ENCODE measurements around the gene DBT.
A peak's percentile ranks its signal among the peaks of the same experiment; 100 is the strongest.
"Not testable (repeated sequence)": the region's sequence is repeated elsewhere in the genome, so short reads cannot be mapped to it uniquely, and the experiment has no call there.

DBT gene

DNA sequence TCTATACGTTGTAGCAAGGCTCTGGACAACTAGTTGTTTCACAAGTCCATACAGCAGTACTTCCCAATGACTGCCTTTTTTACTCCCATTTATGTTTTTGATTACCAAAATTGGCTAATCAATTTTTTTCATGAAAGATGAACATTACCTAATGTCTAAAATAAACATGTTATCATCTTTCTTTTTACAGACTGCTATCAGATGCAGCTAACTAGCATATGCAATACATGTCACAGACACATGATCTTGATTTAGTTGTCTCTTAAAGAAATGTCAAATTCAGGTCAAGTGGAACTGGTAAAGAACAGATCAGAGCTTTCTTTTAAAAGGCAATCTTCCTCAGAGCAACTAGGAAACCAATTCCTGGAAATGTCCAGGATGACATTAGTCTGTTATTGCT is 630 bp upstream of the DBT start:
- TF ChIP-seq, protein P1, sequence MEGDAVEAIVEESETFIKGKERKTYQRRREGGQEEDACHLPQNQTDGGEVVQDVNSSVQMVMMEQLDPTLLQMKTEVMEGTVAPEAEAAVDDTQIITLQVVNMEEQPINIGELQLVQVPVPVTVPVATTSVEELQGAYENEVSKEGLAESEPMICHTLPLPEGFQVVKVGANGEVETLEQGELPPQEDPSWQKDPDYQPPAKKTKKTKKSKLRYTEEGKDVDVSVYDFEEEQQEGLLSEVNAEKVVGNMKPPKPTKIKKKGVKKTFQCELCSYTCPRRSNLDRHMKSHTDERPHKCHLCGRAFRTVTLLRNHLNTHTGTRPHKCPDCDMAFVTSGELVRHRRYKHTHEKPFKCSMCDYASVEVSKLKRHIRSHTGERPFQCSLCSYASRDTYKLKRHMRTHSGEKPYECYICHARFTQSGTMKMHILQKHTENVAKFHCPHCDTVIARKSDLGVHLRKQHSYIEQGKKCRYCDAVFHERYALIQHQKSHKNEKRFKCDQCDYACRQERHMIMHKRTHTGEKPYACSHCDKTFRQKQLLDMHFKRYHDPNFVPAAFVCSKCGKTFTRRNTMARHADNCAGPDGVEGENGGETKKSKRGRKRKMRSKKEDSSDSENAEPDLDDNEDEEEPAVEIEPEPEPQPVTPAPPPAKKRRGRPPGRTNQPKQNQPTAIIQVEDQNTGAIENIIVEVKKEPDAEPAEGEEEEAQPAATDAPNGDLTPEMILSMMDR (conservative IDR thresholded peaks at IDR 0.05; ENCODE audit: low read depth, low read length): no peak
- peak overlapping the region; percentile 97 for H3K4me3 ChIP-seq (ENCODE audit: low read length)
- no peak for DNase-seq (ENCODE audit: low read depth)

DNA sequence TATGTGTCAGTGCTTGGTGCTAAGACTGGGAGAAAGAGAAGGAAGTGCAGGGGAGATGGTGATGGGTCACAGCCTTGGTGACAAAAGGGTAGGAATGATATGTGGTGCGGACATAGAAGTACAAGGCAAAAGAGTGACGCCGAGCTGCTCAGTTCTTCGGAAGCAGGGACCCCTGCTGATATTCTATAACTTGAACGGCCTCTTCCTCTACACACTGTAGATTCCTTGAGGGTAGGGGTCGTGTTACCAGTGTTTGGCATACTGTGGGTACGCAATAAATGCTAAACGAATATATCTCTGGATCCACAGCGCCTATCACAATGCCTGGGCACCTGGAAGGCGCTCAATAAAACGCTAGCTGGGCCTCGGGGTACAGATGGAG is 488 bp downstream of the DBT start:
- TF ChIP-seq, protein P1 (conservative IDR thresholded peaks at IDR 0.05; ENCODE audit: low read depth, low read length): no peak
- peak overlapping the region; percentile 97 for H3K4me3 ChIP-seq (ENCODE audit: low read length)
- no peak for DNase-seq (ENCODE audit: low read depth)

- TF ChIP-seq, protein P1 (conservative IDR thresholded peaks at IDR 0.05; ENCODE audit: low read depth, low read length): no peak
- no peak for DNase-seq (ENCODE audit: low read depth)
- H3K4me3 ChIP-seq (ENCODE audit: low read length): no peak overlapping the region
These were observed 2.9 kb downstream of the DBT start for GRCh38 chr1:100246738-100247137.

DNA sequence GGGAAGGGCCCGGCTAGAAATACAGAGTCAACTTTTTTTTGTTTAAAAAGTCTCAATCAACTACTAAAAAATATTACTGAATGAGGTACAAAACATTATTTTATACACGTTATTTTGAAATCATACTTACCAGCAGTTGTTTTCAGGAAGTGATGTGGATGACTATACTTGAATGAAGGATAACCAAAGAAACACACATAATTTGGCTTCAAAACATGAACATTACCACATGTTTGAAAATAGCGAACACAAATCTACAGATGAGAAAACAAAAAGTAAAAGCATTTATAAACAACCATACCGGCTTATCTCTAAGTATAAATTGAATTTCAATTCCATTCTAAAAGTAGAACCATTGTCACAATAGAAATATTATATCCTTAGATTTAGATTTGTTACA is 9.0 kb downstream of the DBT start:
- H3K4me3 ChIP-seq (ENCODE audit: low read length): no peak overlapping the region
- TF ChIP-seq, protein P1 (conservative IDR thresholded peaks at IDR 0.05; ENCODE audit: low read depth, low read length): no peak
- no peak for DNase-seq (ENCODE audit: low read depth)

DNA sequence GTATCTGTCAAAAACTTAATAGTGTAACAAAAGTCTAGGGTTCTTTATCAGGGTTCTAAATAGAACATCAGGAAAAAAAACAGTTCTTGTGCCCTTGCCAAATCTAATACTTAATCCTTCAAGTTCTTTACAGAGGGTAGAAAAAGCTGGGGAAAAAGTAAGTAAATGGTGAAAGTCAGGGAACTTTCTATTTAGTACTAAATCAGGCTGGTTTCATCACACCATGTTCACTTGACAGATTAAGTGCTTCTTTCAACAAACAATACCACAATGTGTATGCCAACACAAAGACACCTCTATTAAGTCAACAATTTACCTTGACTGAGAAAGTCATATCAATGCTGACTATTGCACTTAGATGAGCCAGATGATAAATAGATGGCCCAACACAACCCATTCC is 9.7 kb downstream of the DBT start:
- TF ChIP-seq, protein P1 (conservative IDR thresholded peaks at IDR 0.05; ENCODE audit: low read depth, low read length): no peak
- H3K4me3 ChIP-seq (ENCODE audit: low read length): no peak overlapping the region
- peak; percentile 9 for DNase-seq (ENCODE audit: low read depth)

GRCh38 chr1:100237091-100237490 is 12.5 kb downstream of the DBT start:
- TF ChIP-seq, protein P1 (conservative IDR thresholded peaks at IDR 0.05; ENCODE audit: low read depth, low read length): no peak
- DNase-seq (ENCODE audit: low read depth): no peak
- H3K4me3 ChIP-seq (ENCODE audit: low read length): no peak overlapping the region

DNA sequence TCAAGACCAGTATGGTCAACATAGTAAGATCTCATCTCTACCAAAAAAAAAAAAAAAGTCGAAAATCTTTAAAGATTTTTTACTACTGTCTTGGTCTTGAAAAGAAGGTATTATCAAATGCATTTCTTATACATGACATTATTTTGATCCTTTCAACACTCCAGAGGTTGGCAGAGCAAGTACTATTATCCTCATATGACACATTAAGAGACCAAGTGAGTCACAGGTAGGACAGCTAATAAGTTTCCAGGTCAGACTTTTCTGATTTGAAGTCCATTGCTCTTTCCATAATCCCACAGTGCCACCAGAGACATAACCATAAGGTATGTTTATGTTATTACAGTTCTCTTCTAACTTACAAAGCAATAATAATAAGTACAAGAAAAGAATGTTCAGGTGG is 15.2 kb downstream of the DBT start:
- no peak overlapping the region for H3K4me3 ChIP-seq (ENCODE audit: low read length)
- TF ChIP-seq, protein P1 (conservative IDR thresholded peaks at IDR 0.05; ENCODE audit: low read depth, low read length): no peak
- DNase-seq (ENCODE audit: low read depth): no peak

- DNase-seq (ENCODE audit: low read depth); H3K4me3 ChIP-seq (ENCODE audit: low read length): not testable (repeated sequence)
These were observed 16.1 kb downstream of the DBT start for GRCh38 chr1:100233566-100233965.
